Activated T-cell treated with anti-CD3 and anti-CD28 coated beads, Interleukin-2, amount 50 U/mL, for 72 hours (primary cell): Measurements from ENCODE around the gene SPAG9. TPM values are rescaled to one million over a fixed set of nuclear protein-coding genes. Genes with fewer than 3 reads are reported as not detected.

Source experiments
- ATAC-seq, 2 donors: fragments of 150-1000 bp; cut with Tn5 transposase; replicated peaks in 1 of 2; 2 replicates each; pipeline ENCODE4 v1.10.0; 2021; ENCODE audit warnings: moderate library complexity in 2 of 2, mild to moderate bottlenecking in 1 of 2
- DNase-seq, 2 donors: peaks; one replicate each; pipeline ENCODE4 v3.0.0; 2021 to 2022; ENCODE audit warnings: mixed read lengths in 1 of 2
- H3K27ac Mint-ChIP-seq: one replicate; pipeline ENCODE4 v1.8.0; 2022; ENCODE audit warnings: mild to moderate bottlenecking, moderate library complexity, mixed read lengths
- H3K27me3 Mint-ChIP-seq: one replicate; pipeline ENCODE4 v1.8.0; 2022; ENCODE audit warnings: low read depth, mixed read lengths
- H3K36me3 Mint-ChIP-seq, 2 donors: one replicate each; pipeline ENCODE4 v1.8.0; 2022; ENCODE audit warnings: mixed read lengths in 2 of 2, mild to moderate bottlenecking in 1 of 2; ENCODE audit not compliant: insufficient read depth in 2 of 2
- H3K4me1 Mint-ChIP-seq: one replicate; pipeline ENCODE4 v1.8.0; 2022; ENCODE audit warnings: low read depth, mixed read lengths
- H3K4me3 Mint-ChIP-seq, 2 donors: one replicate each; pipeline ENCODE4 v1.8.0; 2022; ENCODE audit warnings: mild to moderate bottlenecking in 2 of 2, mixed read lengths in 2 of 2, moderate library complexity in 2 of 2
- H3K9me3 Mint-ChIP-seq, 2 donors: one replicate each; pipeline ENCODE4 v1.8.0; 2022; ENCODE audit warnings: mixed read lengths in 2 of 2
- total RNA-seq, 2 donors: library from RNA; stranded (reverse); gene quantifications; one replicate each; pipeline ENCODE4 v1.2.3, GENCODE V29; 2022

The SPAG9 gene
- total RNA-seq, 2 donors from 2014 or later = 55.0 to 69.8 TPM

DNA sequence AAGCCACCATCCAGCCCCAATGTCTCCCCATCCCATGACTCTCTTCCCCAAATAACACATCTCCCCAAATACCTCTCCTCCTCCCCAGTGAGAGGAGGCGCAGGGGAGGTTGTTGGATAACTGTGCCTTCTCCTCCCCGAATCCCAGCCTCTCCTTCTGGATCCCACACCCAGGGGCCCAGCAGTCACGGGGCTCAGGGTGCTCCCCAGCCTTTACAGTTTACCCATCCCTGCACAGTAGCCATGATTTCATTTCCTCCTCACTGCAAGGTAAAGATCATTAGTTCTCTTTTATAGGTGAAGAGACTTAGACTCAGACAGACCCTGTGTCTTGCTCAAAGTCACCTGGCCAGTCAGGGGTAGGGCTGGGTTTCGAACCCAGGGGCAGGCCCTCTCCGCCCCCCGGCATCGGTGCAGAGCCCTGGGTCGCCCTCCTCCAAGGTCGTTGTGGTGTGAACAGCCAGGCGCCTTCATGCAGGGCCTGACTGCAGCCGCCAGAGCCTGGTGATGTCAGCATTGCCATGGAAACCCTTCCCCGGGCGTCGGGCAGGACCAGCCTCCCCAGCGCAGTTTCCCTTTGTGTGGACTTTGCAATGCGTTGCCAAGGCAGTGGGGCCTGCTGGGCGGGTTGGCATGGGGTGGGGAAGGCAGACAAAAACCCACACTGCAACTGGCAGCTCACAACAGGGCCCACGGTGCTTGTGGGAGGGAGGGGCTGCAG, 201.2 kb downstream of the SPAG9 start:
- peak; percentile 83 to 86 for DNase-seq
- H3K4me1 Mint-ChIP-seq = peaks cover 44% of the 10 kb centered on the region
- H3K9me3 Mint-ChIP-seq = no peaks in the 10 kb centered on the region
- peak overlapping the region; percentile 92 for H3K27ac Mint-ChIP-seq
- no peaks in the 10 kb centered on the region for H3K27me3 Mint-ChIP-seq
- H3K4me3 Mint-ChIP-seq = peak overlapping the region; percentile 87 to 88
- H3K36me3 Mint-ChIP-seq = no peaks in the 10 kb centered on the region
- peak; percentile 89 to 90 for ATAC-seq

DNA sequence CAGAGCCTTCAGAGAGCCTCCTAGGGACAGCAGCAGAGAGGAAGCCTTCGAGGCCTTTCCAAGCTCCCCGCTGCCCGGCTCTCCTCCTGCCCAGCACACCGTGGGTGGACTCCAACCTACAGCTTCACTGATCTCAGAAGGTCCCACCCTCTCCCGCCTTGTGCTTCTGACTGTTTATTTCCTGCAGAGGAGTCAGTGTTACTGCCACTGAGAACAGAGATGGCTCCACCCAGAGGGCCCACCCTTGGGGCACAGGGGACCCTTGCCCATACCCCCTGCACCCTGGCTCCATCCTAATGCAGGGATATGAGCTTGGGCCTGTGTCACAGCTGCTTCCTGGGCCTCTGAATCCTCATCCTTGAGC, 201.8 kb downstream of the SPAG9 start:
- Mint-ChIP-seq H3K27me3 (no peaks in the 10 kb centered on the region), H3K9me3 (no peaks in the 10 kb centered on the region), H3K4me3 (peak overlapping the region; percentile 87 to 88), H3K4me1 (peaks cover 46% of the 10 kb centered on the region), H3K27ac (peak overlapping the region; percentile 92), H3K36me3 (no peaks in the 10 kb centered on the region)
- peak; percentile 60 to 70 for ATAC-seq
- peak; percentile 55 to 62 for DNase-seq

DNA sequence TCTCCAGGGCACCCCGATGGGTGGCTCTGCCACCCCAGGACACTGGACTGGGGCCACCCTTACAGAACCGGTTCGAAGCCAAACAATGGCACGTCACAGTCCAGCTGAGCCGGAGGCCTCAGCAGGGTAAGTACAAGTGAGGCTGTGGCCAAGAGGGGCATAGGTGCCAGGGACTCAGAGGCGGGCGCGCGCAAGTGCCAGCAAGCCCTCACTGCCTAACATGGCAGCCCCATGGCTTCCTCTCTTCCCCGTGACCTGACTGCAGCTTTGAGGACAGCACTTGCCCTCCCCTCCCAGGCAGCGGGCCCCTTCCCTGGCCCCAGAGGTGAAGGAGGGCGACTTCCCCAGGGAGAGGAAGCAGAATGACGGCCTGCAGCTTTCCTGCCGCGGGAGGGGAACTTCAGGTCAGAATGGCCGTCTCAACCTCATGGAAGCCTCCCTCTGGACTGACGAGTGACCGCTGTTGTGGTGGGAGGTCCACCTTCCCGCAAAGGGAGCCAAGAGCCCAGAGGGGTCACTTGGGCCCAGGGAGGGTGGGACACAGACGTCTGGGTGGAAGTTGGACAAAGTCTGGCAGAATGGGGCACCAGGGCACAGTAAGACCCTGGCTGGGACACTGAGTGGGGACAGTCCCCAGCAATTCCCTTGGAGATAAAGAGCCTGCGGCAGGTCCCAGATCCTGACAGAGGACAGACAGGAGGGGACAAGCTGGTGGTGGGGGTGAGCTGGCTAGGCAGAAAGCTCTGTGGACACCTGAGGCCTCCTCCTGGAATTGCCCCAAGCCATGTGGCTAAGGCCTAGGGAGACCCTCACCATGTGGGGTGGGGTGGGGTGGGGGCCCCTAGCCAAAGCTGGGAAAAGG, 202.4 kb downstream of the SPAG9 start:
- ATAC-seq (no peak), DNase-seq (no peak)
- Mint-ChIP-seq H3K9me3 (no peaks in the 10 kb centered on the region), H3K27me3 (no peaks in the 10 kb centered on the region), H3K4me3 (peak overlapping the region in 1 of 2 donors; percentile 31), H3K36me3 (no peaks in the 10 kb centered on the region), H3K27ac (no peak overlapping the region), H3K4me1 (peaks cover 52% of the 10 kb centered on the region)

DNA sequence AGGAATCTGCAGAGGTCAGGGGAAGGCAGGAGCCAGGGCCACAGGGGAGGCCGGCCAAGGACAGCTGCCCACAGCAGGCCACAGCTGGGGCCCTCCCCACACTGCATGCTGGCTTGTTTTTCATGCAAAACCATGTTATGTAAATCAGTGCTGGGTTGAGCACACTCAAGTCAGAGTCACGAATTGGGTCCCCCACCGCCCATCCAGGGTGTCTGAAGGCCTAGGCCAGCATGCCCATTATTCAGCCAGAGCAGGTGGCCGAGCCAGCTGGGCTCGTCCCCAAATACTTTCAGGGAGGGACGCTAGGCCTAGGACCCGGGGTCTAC, 203.3 kb downstream of the SPAG9 start:
- DNase-seq (no peak), ATAC-seq (no peak)
- peaks cover 54% of the 10 kb centered on the region for H3K4me1 Mint-ChIP-seq
- no peaks in the 10 kb centered on the region for H3K9me3 Mint-ChIP-seq
- H3K27me3 Mint-ChIP-seq = no peaks in the 10 kb centered on the region
- H3K27ac Mint-ChIP-seq = no peak overlapping the region
- no peak overlapping the region for H3K4me3 Mint-ChIP-seq
- H3K36me3 Mint-ChIP-seq = no peaks in the 10 kb centered on the region

DNA sequence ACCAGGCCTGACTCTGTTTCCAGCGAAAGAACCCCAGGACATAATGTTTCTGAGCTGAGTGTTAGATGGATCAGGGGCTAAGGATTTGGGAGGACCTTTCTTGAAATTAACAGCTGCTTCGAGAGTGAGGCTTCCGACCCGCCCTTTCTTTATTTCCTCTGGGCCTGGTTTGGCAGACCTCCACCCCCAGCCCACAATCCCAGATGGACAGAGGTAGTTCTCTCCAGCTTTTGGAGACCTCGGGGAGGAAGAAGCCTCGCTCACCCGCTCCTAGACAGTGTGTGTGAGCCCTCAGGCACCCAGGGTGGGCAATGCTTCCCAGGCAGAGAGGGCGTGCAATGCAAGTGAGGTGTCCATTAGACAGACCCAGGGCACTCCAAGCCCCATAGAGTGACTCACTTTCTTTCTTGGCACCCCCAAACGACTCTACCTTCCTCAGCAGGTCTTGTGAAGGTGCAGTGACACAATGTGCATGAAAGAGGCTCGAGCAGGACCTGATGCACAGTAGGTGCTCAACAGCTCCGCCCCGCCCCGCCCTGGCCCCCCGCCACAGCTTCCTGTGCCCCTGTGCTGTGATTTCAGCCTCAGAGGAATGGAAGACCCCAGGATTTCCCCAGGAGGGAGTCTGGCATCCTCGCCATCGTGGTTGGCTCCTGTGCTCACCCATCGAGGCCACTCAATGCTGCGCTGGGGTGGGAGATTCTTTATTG, 203.8 kb downstream of the SPAG9 start:
- Mint-ChIP-seq H3K27ac (no peak overlapping the region), H3K4me1 (peaks cover 54% of the 10 kb centered on the region), H3K4me3 (no peak overlapping the region), H3K27me3 (no peaks in the 10 kb centered on the region), H3K9me3 (no peaks in the 10 kb centered on the region), H3K36me3 (no peaks in the 10 kb centered on the region)
- ATAC-seq = no peak
- DNase-seq = no peak

DNA sequence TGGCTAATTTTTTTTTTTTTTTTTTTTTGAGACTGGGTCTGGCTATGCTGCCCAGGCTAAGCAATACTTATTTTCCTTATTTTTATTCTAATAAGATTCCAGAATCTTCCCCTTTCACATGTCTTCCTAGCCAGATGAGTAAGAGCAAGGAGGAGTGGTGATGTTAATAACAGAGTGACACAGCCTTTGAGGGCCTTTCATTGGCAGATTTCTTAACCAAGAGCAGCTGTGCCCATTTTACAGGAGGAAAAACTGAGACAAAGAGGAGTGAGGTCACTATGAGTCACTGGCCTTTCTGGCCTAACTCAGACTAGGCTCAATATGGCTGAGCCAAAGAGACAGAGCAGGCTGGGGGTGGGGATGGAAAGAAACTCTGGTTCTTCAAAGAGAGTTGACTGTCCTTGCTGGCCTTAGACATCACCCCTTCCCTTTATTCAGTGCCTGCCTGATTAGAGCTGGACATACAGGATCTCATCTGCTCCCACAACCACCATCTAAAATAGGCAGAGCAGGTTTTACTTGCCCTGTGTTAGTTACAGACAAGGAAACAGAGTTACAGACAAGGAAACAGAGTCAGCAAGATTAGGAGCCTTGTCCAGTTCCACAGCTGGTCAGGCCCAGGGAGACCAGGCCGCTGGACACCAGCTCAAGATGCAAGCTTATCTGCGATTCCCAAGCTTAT, 204.5 kb downstream of the SPAG9 start:
- DNase-seq = peak in 1 of 2 donors; percentile 45
- peaks cover 60% of the 10 kb centered on the region for H3K4me1 Mint-ChIP-seq

DNA sequence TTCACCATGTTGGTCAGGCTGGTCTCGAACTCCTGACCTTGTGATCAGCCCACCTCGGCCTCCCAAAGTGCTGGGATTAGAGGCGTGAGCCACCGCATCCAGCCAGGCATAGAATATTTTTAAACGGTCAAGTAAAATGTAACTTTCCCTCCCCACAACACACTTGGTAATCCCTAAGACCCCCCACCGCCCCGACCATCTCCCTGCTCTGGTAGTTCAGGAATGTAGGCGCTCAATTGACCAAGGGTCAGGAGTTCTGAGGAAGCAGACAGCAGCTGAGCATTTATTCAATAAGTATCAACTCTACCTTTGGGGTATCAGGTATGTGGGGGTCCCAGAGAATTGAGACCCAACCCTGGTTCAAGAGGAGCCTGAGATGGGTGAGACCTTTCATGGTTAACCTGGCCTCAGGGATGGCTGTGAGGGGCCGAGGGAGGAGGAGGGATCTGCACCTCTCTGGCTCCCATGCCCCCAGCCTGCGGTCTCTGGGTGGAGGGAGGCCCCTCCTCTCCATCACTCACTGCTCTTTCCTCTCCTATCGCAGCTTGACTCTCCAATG, 206.1 kb downstream of the SPAG9 start:
- H3K4me3 Mint-ChIP-seq = no peak overlapping the region
- H3K4me1 Mint-ChIP-seq = peaks cover 68% of the 10 kb centered on the region

More for the DNA sequence above, 204.5 kb downstream of the SPAG9 start:
- ATAC-seq = peak; percentile 21 to 35
- no peaks in the 10 kb centered on the region for H3K9me3 Mint-ChIP-seq
- no peaks in the 10 kb centered on the region for H3K27me3 Mint-ChIP-seq
- peak overlapping the region; percentile 87 for H3K27ac Mint-ChIP-seq
- H3K36me3 Mint-ChIP-seq = no peaks in the 10 kb centered on the region
- peak overlapping the region in 1 of 2 donors; percentile 10 for H3K4me3 Mint-ChIP-seq

DNA sequence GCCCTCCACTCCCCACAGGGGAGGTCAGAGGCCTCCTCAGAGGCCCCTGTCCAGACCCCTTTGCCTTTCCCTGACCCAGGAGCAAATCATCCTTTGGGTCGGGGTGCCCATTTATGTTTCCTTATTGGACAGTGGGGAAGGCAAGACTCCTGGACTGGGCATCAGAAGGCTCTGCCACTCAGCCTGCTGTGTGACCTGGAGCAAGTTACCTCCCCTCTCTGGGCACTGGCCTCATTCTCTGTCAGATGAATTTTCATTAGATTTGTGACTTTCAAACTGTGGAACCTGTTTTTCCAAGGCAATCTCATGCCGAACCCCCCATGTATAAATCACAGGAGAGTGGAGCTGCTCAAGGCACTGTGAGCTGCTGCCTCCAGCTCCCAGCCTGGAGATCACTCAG, 207.5 kb downstream of the SPAG9 start:
- Mint-ChIP-seq H3K27ac (no peak overlapping the region), H3K4me3 (no peak overlapping the region), H3K36me3 (no peaks in the 10 kb centered on the region), H3K9me3 (no peaks in the 10 kb centered on the region), H3K27me3 (no peaks in the 10 kb centered on the region), H3K4me1 (peaks cover 68% of the 10 kb centered on the region)
- DNase-seq = no peak
- no peak for ATAC-seq

More for the DNA sequence above, 206.1 kb downstream of the SPAG9 start:
- no peaks in the 10 kb centered on the region for H3K36me3 Mint-ChIP-seq
- H3K9me3 Mint-ChIP-seq = no peaks in the 10 kb centered on the region
- ATAC-seq (no peak), DNase-seq (no peak)
- no peaks in the 10 kb centered on the region for H3K27me3 Mint-ChIP-seq
- no peak overlapping the region for H3K27ac Mint-ChIP-seq

Other genes with a start within 250 kb of the SPAG9 start
- 10 to 100 TPM; 88.2 to 96.0 TPM for gene NME1, start 32.7 kb upstream of the SPAG9 start, total RNA-seq
- gene NME2, start 45.5 kb upstream of the SPAG9 start, total RNA-seq = 100 to 1,000 TPM; 548 to 602 TPM
- 10 to 100 TPM; 12.0 to 13.6 TPM for gene MBTD1, start 139.2 kb upstream of the SPAG9 start, total RNA-seq
- 10 to 100 TPM; 47.4 to 58.3 TPM for gene UTP18, start 139.7 kb upstream of the SPAG9 start, total RNA-seq